ENCODE data around the gene AHDC1. TPM values are rescaled to one million over a fixed set of nuclear protein-coding genes. Genes with fewer than 3 reads are reported as not detected.

The AHDC1 gene
- total RNA-seq, 4 donors from 2014 or later: 26.4 to 39.9 (median 34.6) TPM

DNA sequence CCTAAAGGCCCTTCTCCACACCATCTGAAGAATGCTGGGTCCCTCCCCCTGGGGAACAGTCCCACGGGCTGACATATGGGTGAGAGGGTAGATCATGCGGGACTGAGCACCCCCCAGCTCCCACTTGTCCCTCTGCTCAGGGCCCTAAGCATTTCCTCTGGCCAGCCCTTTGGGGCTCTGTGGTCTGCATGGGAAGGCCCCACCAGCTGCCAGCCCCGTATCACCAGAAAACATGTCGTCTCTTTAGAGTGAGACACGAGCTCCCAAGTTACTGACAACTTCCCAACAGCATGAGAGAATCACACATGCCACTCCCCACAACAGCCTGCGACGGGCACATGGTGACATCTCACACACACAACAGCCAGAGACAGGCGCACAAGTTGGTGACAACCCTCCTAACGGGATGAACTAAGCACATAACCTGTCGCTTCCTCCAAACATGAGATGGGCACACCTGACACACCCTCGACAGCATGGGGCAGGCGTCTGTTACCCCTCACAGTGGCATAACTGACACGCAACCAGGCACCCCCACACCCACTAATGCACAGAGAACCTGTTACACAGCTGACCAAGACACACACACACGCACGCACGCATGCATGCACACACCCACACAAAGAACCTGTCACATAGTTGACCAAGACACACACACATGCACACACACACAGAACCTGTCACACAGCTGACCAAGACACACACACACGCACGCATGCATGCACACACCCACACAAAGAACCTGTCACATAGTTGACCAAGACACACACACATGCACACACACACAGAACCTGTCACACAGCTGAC is 41.2 kb downstream of the AHDC1 start:
- TF ChIP-seq EP300 (IDR thresholded peaks at IDR 0.05): no peak
- TF ChIP-seq POLR2A (IDR thresholded peaks at IDR 0.05): no peak
- TF ChIP-seq, protein P1, sequence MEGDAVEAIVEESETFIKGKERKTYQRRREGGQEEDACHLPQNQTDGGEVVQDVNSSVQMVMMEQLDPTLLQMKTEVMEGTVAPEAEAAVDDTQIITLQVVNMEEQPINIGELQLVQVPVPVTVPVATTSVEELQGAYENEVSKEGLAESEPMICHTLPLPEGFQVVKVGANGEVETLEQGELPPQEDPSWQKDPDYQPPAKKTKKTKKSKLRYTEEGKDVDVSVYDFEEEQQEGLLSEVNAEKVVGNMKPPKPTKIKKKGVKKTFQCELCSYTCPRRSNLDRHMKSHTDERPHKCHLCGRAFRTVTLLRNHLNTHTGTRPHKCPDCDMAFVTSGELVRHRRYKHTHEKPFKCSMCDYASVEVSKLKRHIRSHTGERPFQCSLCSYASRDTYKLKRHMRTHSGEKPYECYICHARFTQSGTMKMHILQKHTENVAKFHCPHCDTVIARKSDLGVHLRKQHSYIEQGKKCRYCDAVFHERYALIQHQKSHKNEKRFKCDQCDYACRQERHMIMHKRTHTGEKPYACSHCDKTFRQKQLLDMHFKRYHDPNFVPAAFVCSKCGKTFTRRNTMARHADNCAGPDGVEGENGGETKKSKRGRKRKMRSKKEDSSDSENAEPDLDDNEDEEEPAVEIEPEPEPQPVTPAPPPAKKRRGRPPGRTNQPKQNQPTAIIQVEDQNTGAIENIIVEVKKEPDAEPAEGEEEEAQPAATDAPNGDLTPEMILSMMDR (IDR thresholded peaks at IDR 0.05): no peak
- Histone ChIP-seq H3K4me3 (peak overlapping the region in 1 of 4 donors; percentile 22), H3K9me3 (no peaks in the 10 kb centered on the region), H3K27me3 (no peaks in the 10 kb centered on the region), H3K27ac (peak overlapping the region; percentile 72 to 96 (median 86)), H3K4me1 (peaks cover 0 to 94% (median 78%) of the 10 kb centered on the region in 4 donors), H3K36me3 (peaks cover 0 to 9% (median 0%) of the 10 kb centered on the region in 3 donors)
- no peak for DNase-seq (ENCODE audit: low spot score in 2 of 2)
- WGBS, 2 donors: 54 to 68% methylated on average over 14 to 17 of the region's 18 CpGs

GRCh38 chr1:27562021-27562420 is 41.9 kb downstream of the AHDC1 start:
- Histone ChIP-seq H3K4me1 (peaks cover 0 to 94% (median 76%) of the 10 kb centered on the region in 4 donors), H3K27me3 (no peaks in the 10 kb centered on the region), H3K4me3 (peak overlapping the region in 1 of 4 donors; percentile 22), H3K36me3 (peaks cover 0 to 9% (median 0%) of the 10 kb centered on the region in 3 donors), H3K27ac (peak overlapping the region; percentile 72 to 96 (median 86)), H3K9me3 (no peaks in the 10 kb centered on the region)
- no peak for DNase-seq (ENCODE audit: low spot score in 2 of 2)
- WGBS, 2 donors: 29 to 32% methylated on average over 19 to 20 of the region's 20 CpGs
- no peak for TF ChIP-seq POLR2A (IDR thresholded peaks at IDR 0.05)
- TF ChIP-seq, protein P1 (IDR thresholded peaks at IDR 0.05): no peak

- H3K4me3 ChIP-seq: peak overlapping the region in 1 of 4 donors; percentile 22
- no peaks in the 10 kb centered on the region for H3K27me3 ChIP-seq
- 20 to 23% methylated on average over 9 of the region's 9 CpGs for WGBS, 2 donors
- peaks cover 3 to 94% (median 79%) of the 10 kb centered on the region in 4 donors for H3K4me1 ChIP-seq
- H3K36me3 ChIP-seq: peaks cover 0 to 9% (median 0%) of the 10 kb centered on the region in 3 donors
- no peak for DNase-seq (ENCODE audit: low spot score in 2 of 2)
- H3K9me3 ChIP-seq: no peaks in the 10 kb centered on the region
- peak overlapping the region; percentile 72 to 96 (median 86) for H3K27ac ChIP-seq
- TF ChIP-seq EP300 (IDR thresholded peaks at IDR 0.05): no peak
- TF ChIP-seq, protein P1 (IDR thresholded peaks at IDR 0.05): no peak
Observed at GRCh38 chr1:27561124-27561899, 42.6 kb downstream of the AHDC1 start.

GRCh38 chr1:27560268-27561123 is 43.4 kb downstream of the AHDC1 start:
- Histone ChIP-seq H3K27me3 (no peaks in the 10 kb centered on the region), H3K4me1 (peaks cover 5 to 94% (median 81%) of the 10 kb centered on the region in 4 donors), H3K27ac (peak overlapping the region; percentile 72 to 96 (median 86)), H3K4me3 (no peak overlapping the region), H3K36me3 (peaks cover 0 to 9% (median 0%) of the 10 kb centered on the region in 3 donors), H3K9me3 (no peaks in the 10 kb centered on the region)
- WGBS, 2 donors: 36 to 54% methylated on average over 13 of the region's 13 CpGs
- DNase-seq (ENCODE audit: low spot score in 2 of 2): no peak
- TF ChIP-seq EP300 (IDR thresholded peaks at IDR 0.05) (no peak), POLR2A (IDR thresholded peaks at IDR 0.05) (no peak)
- TF ChIP-seq, protein P1 (IDR thresholded peaks at IDR 0.05): no peak
